Right lobe of liver (tissue), 6 donors: ENCODE data around the gene PLAA. TPM values are rescaled to one million over a fixed set of nuclear protein-coding genes. Genes with fewer than 3 reads are reported as not detected.
A peak's percentile ranks its signal among the peaks of the same experiment; 100 is the strongest.

Source experiments
- ATAC-seq, 4 donors: fragments of 200-7000 bp; cut with Tn5 transposase; one replicate each; pipeline ENCODE4 v1.9.1; 2020; ENCODE audit warnings: mild to moderate bottlenecking in 4 of 4, moderate library complexity in 4 of 4
- DNase-seq, 3 donors: peaks; one replicate each; pipeline ENCODE4 v3.0.0-alpha.2; 2020
- H3K27ac ChIP-seq, 3 donors: fragments of 200-600 bp; one replicate each; pipeline ENCODE4 v1.8.0; 2022
- H3K27me3 ChIP-seq, 2 donors: fragments of 200-600 bp; one replicate each; pipeline ENCODE4 v1.8.0; 2022
- H3K36me3 ChIP-seq, 4 donors: fragments of 200-600 bp; sonication (generic) in 1 of 4; one replicate each; pipeline versions ENCODE4 v1.5.1 to v1.8.0; 2017 to 2022; ENCODE audit warnings: control low read depth in 1 of 4
- H3K4me1 ChIP-seq, 4 donors: fragments of 200-600 bp; sonication (generic) in 1 of 4; one replicate each; pipeline versions ENCODE4 v1.5.1 to v1.8.0; 2017 to 2022; ENCODE audit warnings: control low read depth in 1 of 4
- H3K4me3 ChIP-seq, 3 donors: fragments of 200-600 bp; one replicate each; pipeline ENCODE4 v1.8.0; 2022
- H3K9me3 ChIP-seq, 4 donors: fragments of 200-600 bp; sonication (generic) in 1 of 4; one replicate each; pipeline versions ENCODE4 v1.5.1 to v1.8.0; 2017 to 2022; ENCODE audit warnings: control low read depth in 1 of 4
- POLR2A ChIP-seq: fragments of 450-650 bp; IDR thresholded peaks from one replicate; pipeline ENCODE4 v1.6.1; 2017; ENCODE audit warnings: antibody characterized with exemption, mild to moderate bottlenecking
- WGBS: methylation state at CpG from one replicate; pipeline ENCODE4 v1.1.6; 2018; ENCODE audit warnings: low coverage, low lambda C conversion rate; ENCODE audit not compliant: insufficient coverage; ENCODE audit errors: missing lambda C conversion rate; 5-methylcytosine and 5-hydroxymethylcytosine counted together
- intact Hi-C, 2 donors: fragments of 100-400 bp; cut with DNase I; formaldehyde crosslinking; loops; one replicate each; pipeline versions ENCODE4 v1.11.2 to v1.14.1; 2022
- total RNA-seq, 6 experiments: library from RNA; depleted of rRNA in 2 of 6; stranded (reverse); fragments of >200 nt in 2 of 6; fragmentation: NEBNext Ultra II Directional in 3 of 6; extraction: Animal tissue kit (Norgen Biotek cat#: 25700) in 3 of 6; gene quantifications; one replicate each; pipeline versions ENCODE4 v1.1.0 to v1.2.4, GENCODE V29; 2016 to 2023
- TF ChIP-seq, protein P1 (sequence below), 4 donors: fragments of 200-600 bp in 3 of 4; fragments of 450-650 bp in 1 of 4; IDR thresholded peaks; one replicate each; pipeline versions ENCODE4 v1.5.1 to v1.8.0; 2016 to 2022; ENCODE audit warnings: antibody characterized with exemption in 4 of 4, mild to moderate bottlenecking in 2 of 4
- donor health status: DM: no; HTN: yes; CAD: no.
- donor health status: DM: no; HTN: no; CAD: no.
- donor health status: DM: no; HTN: no; CAD: no.
- donor health status: DM: no; HTN: yes; CAD: no.
- donor health status: DM: no; HTN: yes; CAD: no.

Gene PLAA
- total RNA-seq, 6 experiments from 2014 or later = 10.7 to 26.1 (median 16.8) TPM

DNA sequence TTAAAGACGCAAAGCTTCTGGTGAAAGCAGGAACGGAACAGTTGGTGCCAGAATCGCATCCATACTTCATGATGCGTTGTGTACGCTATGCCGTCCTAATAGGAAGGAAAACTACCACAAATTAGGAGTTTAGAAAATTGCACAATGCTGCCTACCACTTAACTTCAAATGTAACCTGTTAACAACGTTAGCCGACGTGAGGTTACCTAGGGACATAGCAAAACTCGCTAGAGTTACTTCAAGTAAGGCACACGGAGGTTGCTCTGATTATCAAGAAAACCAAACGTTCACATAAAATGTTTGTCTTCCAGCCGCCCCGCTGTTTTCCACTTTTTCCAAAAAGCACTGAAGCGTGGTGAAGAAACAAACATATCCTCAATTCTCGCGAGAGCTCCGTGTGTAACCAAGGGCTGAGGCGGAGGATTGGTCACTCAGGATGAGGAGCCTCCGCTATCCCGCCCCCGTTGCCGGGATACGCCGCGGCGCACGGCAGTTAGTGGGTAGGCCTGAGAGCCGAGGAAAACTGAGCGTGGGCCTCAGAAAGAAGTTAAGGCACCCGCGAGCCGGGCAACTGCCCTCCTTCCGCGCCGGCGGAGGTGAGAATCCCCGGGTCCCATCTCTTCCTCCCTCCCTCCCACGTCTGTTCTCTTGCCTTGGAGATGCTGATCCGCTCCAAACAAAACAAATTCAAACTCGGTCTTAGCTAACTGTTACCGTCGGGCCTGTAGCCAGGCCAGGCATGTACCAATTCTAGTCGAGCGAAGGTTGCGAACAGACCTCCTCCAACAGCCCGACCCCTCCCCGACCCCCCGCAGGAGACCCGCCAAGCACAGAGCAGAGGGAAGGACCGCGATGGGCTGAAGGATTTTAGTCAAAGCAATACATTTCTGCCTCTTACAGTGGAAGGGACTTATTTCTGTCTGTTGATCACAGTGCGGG is 9.1 kb upstream of the PLAA start, which contains the start of gene IFT74:
IFT74 (plus strand) TSS at position 492 of the 939 bp plus-strand sequence. CDS start 5,556 bp downstream, outside the sequence.
- DNase-seq (peak; percentile 98 to 99 (median 98)), ATAC-seq (peak; percentile 99 to 100 (median 100))
- H3K4me1 ChIP-seq = no peaks in the 10 kb centered on the region
- WGBS = 2% methylated on average over 30 of the region's 53 CpGs
- intact Hi-C loops = no loop called here
- no peaks in the 10 kb centered on the region for H3K36me3 ChIP-seq
- H3K9me3 ChIP-seq = no peaks in the 10 kb centered on the region
- no peaks in the 10 kb centered on the region for H3K27me3 ChIP-seq
- peak within 1 kb of the TSS; percentile 53 to 88 (median 75) for H3K27ac ChIP-seq
- H3K4me3 ChIP-seq = peak within 1 kb of the TSS; percentile 58 to 71 (median 63)
- TF ChIP-seq POLR2A = peak; percentile 73
- TF ChIP-seq, protein P1, sequence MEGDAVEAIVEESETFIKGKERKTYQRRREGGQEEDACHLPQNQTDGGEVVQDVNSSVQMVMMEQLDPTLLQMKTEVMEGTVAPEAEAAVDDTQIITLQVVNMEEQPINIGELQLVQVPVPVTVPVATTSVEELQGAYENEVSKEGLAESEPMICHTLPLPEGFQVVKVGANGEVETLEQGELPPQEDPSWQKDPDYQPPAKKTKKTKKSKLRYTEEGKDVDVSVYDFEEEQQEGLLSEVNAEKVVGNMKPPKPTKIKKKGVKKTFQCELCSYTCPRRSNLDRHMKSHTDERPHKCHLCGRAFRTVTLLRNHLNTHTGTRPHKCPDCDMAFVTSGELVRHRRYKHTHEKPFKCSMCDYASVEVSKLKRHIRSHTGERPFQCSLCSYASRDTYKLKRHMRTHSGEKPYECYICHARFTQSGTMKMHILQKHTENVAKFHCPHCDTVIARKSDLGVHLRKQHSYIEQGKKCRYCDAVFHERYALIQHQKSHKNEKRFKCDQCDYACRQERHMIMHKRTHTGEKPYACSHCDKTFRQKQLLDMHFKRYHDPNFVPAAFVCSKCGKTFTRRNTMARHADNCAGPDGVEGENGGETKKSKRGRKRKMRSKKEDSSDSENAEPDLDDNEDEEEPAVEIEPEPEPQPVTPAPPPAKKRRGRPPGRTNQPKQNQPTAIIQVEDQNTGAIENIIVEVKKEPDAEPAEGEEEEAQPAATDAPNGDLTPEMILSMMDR (IDR thresholded peaks at IDR 0.05) = no peak

DNA sequence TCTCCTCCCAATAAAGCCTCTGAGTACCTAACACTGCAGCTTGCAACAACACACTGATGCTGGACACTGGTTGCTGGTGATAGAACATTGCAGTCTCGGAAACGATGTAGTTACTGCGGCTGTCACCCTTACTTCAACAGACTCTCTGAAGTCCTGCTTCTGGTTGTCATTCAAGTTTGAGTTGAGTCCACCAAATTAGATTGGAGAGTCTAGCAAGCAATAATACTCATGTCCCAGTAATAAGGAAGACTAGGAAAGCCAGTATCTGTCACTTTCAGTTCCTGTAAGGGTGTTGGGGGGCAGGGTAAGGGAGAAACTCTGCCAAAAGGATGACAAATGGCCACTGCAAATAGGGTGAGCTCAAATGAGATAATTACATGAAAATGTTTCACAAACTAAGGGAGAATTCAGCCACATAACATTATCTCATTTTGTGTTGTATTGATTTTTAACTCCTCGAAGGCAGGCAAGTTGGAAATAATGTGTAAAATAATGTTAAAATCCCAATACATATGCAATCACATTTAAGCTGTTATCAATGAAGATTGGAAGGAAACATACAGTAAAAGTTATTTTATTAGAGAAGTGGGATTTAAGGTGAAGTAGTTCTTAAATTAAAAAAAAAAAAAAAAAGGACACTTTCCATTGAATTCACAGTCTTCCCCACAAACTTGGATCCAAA is 8.3 kb upstream of the PLAA start:
- H3K4me3 ChIP-seq = peak overlapping the region; percentile 58 to 71 (median 63)
- H3K4me1 ChIP-seq = no peaks in the 10 kb centered on the region
- no peaks in the 10 kb centered on the region for H3K36me3 ChIP-seq
- H3K27ac ChIP-seq = peak overlapping the region; percentile 41 to 88 (median 75)
- intact Hi-C loops = no loop called here
- TF ChIP-seq, protein P1 (IDR thresholded peaks at IDR 0.05) = no peak
- TF ChIP-seq POLR2A = no peak
- peak; percentile 7 to 70 (median 39) for ATAC-seq
- DNase-seq = no peak
- no peaks in the 10 kb centered on the region for H3K27me3 ChIP-seq
- WGBS = 32% methylated on average over 4 of the region's 4 CpGs
- no peaks in the 10 kb centered on the region for H3K9me3 ChIP-seq

DNA sequence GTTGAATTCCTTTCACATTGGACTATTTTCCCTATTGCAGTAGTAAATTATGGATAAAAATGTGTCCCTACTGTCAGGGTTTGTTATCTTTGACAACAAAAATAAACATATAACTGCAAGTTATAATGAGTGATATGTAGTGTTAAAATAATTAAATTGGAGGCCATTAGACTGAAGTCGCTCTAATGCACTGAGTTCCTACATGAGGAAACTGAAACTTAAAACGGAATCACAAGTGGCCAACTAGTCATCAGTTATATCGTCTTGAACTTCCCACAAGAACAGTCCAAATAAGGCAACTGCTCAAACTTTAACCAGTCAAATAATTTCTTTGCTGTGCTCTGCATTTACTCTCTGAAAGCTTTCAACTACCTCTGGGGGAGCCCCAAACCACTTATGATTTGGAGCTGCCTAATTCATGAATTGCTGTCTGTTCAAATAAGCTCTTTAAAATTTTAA is 7.0 kb upstream of the PLAA start:
- 78% methylated on average over 3 of the region's 3 CpGs for WGBS
- no peak for TF ChIP-seq POLR2A
- TF ChIP-seq, protein P1 (IDR thresholded peaks at IDR 0.05) = no peak
- H3K9me3 ChIP-seq = no peaks in the 10 kb centered on the region
- ATAC-seq (no peak), DNase-seq (no peak)
- H3K4me3 ChIP-seq = no peak overlapping the region
- H3K27ac ChIP-seq = peak overlapping the region in 2 of 3 donors; percentile 5 to 41
- no peaks in the 10 kb centered on the region for H3K27me3 ChIP-seq
- intact Hi-C loops = no loop called here
- H3K36me3 ChIP-seq = no peaks in the 10 kb centered on the region
- H3K4me1 ChIP-seq = no peaks in the 10 kb centered on the region

DNA sequence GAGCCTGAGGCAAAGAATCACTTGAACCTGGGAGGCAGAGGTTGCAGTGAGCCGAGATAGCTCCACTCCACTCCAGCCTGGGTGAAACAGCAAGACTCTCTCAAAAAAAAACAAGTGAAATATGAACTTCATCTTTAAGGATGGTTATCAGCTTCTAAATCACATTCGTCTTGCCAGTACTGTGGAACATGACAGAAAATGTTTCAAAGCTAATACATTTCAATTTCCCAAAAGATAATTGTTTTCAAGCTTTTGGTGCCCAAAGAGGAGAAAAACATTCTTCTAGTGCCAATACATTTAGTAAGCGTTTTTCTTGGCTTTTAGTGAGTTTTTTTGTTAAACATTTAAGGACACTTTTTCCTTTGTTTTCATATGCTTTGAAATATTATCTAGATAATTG is 4.8 kb upstream of the PLAA start:
- Histone ChIP-seq H3K36me3 (no peaks in the 10 kb centered on the region), H3K27ac (no peak overlapping the region), H3K4me3 (no peak overlapping the region), H3K9me3 (no peaks in the 10 kb centered on the region), H3K4me1 (no peaks in the 10 kb centered on the region), H3K27me3 (no peaks in the 10 kb centered on the region)
- WGBS = 35% methylated on average over 1 of the region's 3 CpGs
- DNase-seq (no peak), ATAC-seq (no peak)
- intact Hi-C loops = no loop called here
- TF ChIP-seq POLR2A = no peak
- TF ChIP-seq, protein P1 (IDR thresholded peaks at IDR 0.05) = no peak
